Measurements from ENCODE around the gene NANP.

NANP gene

GRCh38 chr20:25571240-25571639 lies 52.6 kb downstream of the NANP start:
- no peak for DNase-seq (ENCODE audit: low spot score)

- DNase-seq (ENCODE audit: low spot score) = no peak
Measured at GRCh38 chr20:25570148-25570530, 53.7 kb downstream of the NANP start.

DNA sequence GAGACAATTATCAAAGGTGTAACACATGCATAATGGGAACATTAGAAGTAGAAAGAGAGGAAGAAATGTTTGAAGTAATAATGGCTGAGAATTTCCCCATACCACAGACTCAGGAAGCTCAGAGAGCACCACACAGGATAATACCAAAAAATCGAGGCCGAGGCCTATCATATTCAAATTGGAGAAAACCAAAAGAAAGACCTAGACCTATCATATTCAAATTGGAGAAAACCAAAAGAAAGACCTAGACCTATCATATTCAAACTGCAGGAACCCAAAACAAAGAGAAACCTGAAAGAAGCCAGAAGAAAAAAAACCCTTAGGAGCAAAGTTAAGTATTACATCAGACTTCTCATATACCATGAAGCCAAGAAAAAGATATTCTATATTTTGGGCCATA lies 56.5 kb downstream of the NANP start:
- no peak for DNase-seq (ENCODE audit: low spot score)

GRCh38 chr20:25566821-25567220 lies 57.0 kb downstream of the NANP start:
- no peak for DNase-seq (ENCODE audit: low spot score)

- DNase-seq (ENCODE audit: low spot score) = no peak
Measured at GRCh38 chr20:25565578-25566157, 58.1 kb downstream of the NANP start.

DNA sequence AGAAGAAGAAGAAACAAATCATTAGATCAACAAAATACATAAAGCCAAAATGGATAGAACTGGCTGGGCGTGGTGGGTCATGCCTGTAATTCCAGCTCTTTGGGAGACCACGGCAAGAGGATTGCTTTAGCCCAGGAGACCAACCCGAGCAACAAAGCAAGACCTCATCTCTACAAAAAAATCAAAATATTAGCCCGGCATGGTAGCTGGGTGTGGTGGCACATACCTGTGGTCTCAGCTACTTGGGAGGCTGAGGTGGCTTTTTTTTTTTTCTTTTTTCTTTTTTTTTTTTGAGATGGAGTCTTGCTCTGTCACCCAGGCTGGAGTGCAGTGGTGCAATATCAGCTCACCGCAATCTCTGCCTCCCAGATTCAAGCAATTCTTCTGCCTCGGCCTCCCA lies 59.9 kb downstream of the NANP start:
- DNase-seq (ENCODE audit: low spot score) = no peak

DNA sequence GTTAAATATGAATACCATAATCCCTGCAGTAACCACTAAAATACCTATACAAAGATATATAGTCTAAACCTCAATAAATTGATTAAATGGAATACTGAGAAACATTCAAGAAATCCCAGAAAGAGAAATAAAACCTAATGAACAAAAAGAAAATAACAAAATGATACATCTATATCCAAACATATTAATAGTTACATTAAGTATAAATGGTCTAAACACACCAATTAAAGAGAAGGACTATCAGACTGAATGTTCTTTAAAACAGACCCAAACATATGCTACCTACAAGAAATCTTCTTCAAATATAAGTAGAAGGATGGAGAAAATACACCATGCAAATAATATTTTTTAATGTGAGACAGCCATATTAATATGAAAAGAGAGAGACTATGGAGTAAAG lies 60.5 kb downstream of the NANP start:
- no peak for DNase-seq (ENCODE audit: low spot score)

All from HuH-7.5 (cell line).